GM19043 (cell line): ENCODE results near the gene CNIH4.
"Not testable (repeated sequence)": the region's sequence is repeated elsewhere in the genome, so short reads cannot be mapped to it uniquely, and the experiment has no call there.

Experiments used
- ATAC-seq: cut with Tn5 transposase; IDR thresholded peaks from one replicate; pipeline ENCODE4 v1.9.1; 2021; ENCODE audit warnings: low read depth; ENCODE audit not compliant: unreplicated experiment

CNIH4 gene

DNA sequence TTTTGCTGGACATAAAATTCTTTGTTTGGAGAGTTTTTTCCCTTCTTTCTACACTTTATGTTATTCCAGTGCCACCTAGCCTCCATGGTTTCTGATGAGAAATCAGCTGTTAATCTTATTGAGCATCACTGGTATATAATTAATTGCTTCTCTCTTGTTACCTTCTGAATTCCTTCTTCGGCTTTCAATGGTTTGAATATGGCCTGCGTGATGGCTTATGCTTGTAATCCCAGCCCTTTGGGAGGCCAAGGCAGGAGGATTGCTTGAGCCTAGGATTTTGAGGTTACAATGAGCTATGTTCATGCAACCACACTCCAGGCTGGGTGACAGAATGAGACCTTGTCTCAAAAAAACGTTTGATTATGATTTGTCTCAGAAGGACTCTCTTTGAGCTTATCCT is 13.0 kb upstream of the CNIH4 start:
- ATAC-seq, result no peak

DNA sequence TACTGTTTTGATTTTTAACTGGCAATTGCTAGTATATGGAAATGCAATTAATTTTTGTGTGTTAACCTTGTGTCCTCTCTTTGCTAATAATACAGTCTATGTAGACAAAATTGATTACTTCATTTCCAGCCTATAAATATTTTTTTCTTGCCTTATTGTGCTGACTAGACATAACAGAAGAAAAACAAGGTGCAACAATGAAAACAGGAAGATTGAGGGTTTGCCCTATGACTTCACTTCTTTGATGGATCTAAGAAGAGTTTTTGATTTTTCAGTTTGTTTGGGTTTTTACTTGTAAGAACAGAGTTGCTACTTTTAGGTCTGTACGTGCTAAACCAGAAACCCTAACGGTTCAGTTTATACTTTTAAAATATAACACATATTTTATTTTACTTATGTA is 8.5 kb upstream of the CNIH4 start:
- ATAC-seq, result no peak

DNA sequence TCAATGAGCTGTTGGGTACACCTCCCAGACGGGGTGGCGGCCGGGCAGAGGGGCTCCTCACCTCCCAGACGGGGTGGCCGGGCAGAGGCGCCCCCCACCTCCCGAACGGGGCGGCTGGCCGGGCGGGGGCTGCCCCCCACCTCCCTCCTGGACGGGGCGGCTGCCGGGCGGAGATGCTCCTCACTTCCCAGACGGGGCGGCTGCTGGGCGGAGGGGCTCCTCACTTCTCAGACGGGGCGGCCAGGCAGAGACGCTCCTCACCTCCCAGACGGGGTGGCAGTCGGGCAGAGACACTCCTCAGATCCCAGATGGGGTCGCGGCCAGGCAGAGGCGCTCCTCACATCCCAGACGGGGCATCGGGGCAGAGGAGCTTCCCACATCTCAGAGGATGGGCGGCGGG is 7.0 kb upstream of the CNIH4 start:
- ATAC-seq, result not testable (repeated sequence)

DNA sequence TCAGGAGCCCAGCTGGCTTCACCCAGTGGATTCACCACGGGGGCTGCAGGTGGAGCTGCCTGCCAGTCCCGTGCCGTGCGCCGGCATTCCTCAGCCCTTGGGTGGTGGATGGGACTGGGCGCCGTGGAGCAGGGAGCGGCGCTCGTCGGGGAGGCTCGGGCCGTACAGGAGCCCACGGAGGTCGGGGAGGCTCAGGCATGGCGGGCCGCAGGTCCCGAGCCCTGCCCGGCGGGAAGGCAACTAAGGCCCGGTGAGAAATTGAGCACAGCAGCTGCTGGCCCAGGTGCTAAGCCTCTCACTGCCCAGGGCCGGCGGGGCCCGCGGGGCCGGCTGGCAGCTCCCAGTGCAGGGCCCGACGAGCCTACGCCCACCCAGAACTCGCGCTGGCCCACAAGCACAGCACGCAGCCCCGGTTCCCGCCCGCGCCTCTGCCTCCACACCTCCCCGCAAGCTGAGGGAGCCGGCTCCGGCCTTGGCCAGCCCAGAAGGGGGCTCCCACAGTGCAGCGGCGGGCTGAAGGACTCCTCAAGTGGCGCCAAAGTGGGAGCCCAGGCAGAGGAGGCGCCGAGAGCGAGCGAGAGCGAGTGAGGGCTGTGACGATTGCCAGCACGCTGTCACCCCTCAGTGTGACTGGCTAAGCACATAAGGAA is 4.1 kb upstream of the CNIH4 start:
- not testable (repeated sequence) for ATAC-seq

DNA sequence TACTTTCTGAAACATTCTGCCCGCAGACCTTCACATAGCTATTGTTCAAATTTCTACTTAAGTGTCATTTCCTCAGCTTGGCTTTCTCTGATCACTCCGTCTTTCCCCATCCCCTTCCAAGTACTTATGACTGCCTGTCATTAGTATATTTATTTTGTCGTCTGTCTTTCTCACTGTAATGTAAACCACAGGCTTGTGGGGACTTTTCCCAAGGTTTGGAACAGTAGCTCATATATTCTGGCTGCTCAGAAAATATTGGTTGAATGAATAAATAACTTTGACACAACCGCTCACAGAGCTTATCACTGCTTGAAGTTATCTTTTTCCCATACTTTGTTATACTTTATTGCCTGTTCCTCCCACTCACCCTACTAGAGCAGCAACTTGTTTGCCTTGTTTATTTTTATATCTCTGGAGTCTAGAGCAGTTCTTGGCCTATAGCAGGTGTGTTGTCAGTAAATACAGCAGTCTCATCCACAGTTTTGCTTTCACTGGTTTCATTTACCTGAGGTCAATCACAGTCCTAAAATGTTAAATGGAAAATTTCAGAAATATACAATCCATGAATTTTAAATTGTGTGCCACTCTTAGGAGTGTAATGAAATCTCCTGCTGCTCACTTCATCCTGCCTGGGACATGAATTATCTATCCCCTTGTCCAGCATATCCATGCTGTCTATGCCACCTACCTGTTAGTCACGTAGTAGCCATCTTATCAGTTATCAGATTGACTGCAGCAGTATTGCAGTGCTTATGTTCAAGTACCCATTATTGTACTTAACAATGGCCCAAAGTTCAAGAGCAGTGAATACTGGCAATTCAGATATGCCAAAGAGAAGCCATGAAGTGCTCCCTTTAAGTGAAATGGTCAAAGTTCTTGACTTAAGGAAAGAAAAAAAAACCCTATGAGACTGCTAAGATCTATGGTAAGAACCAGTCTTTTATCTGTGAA is 2.4 kb upstream of the CNIH4 start:
- ATAC-seq, result no peak

DNA sequence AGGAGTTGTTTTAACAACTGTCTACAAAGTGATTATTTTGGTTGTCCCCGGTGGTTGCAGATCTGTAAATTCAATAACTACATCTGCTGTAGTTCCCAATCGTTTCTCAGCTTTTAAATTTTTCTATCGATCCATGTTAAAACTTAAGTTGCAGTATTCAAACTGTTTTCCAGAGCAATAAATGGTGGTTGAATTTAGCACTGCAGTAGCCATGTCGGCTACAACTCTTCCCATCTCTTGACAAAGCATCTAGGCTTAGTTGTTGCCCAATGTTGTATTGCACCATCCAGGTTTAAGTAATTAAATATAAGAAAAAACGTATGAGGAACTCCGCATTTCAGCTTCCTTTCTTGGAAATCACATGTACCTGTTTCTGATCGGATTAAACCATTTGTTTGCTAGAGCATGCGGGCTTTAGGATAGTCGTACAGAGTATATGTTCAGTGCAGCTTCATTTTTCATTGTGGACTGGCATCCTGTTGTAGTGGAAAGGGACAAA is 996 bp downstream of the CNIH4 start:
- no peak for ATAC-seq

DNA sequence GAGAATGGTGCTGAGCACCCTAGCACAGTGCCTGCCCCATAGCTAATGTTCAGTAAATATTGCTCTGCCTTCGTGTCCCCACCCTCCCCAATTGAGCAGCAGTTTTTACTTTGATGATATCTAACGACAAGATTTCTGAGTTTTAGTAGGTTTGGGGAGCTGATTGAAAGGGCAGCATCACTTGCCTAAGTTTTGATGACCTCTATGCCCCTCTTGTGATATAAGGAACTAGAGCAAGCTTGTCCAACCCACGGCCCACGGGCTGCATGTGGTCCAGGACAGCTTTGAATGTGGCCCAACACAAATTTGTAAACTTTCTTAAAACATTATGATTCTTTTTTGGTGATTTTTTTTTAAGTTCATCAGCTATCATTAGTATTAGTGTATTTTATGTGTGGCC is 1.6 kb downstream of the CNIH4 start:
- no peak for ATAC-seq

DNA sequence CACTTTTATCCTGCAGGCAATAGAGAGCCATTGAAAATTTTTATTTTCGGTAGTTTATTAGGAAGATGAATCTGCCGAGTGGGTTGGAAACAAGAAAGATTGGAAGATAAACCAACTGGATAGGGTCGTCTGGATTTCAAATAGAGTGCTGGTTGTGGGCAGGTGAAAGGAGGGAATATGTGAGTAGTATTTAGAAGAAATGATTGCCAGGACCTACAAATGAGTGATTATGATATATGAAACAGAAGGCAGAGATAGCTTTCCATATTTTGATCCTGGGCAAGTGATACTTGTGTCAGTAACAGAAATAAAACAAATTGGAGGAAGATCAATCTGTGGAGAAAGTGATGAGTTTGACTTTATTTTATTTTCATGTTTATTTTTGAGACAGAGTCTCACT is 2.5 kb downstream of the CNIH4 start:
- no peak for ATAC-seq

DNA sequence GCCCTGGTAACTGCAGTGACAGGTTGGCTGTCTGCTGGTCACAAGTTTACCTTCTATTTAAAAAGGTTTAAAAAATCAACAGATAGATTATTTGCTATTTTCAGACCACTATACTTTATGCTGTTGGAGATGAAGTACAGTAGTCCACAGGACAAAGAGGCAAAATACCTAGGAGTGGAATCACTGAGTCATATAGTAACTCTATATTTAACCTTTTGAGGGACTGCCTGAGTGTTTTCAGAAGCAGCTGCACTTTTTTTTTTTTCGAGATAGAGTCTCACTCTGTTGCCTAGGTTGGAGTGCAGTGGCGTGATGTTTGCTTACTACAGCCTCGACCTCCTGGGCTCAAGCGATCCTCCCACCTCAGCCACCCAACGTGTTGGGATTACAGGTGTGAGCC is 11.7 kb downstream of the CNIH4 start:
- ATAC-seq, result peak; percentile 71

DNA sequence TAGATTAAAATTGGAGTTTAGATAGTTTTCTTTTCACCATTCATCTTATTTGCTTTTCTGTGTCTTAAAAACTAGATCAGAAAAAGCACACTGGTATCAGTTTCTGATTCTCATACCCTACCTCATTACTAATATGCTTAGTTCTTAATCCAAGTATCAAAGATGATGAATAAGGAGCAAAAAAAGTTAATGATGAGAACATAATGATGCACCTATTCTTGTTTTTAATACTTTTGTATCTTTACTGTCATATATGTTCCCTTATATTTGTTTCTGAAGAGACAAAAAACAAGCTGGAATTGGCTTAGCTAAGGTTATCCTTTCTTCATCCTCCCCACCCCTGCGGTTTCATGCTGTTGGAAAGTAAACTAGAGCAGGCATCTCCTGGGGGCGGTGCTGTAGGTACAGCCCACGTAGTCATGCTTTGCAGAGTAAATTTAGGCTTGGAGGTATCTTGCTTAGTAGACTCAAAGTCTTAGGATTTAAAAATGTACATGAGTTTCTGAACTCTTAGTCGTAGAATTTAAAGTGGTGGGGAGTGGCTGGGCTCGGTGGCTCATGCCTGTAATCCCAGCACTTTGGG is 16.4 kb downstream of the CNIH4 start:
- no peak for ATAC-seq

DNA sequence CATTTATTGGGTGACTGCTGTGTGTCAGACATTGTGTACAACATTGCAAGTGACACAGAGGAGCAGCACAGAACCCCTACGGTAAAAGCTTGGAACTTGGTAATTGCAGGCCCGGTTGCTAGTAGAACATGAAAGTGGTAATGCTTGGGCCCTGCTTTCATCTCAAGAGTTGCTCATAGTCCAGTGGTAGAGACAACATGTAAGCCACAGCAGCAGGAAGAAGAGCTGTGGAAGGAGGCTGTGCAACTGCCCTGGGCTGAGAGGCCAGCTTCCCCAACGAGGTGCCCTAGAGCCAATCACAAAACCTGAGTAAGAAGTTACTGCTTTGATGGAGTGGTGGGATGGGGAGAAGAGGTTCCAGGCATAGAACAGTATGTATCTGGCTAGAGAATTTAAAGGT is 18.4 kb downstream of the CNIH4 start:
- no peak for ATAC-seq

DNA sequence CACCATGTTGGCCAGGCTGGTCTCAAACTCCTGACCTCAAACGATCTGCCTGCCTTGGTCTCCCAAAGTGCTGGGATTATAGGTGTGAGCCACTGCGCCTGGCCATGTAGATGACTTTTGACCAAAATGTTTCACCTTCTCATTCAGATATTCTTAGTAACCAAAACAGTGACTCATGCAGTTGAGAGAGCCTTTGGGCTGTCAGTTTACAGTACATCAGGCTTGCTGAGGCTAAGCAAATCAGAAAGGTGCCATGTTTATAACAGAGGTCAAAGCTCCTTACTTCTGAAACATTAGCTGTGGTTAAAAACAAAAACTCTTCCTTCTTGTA is 21.0 kb downstream of the CNIH4 start:
- peak; percentile 58 for ATAC-seq

DNA sequence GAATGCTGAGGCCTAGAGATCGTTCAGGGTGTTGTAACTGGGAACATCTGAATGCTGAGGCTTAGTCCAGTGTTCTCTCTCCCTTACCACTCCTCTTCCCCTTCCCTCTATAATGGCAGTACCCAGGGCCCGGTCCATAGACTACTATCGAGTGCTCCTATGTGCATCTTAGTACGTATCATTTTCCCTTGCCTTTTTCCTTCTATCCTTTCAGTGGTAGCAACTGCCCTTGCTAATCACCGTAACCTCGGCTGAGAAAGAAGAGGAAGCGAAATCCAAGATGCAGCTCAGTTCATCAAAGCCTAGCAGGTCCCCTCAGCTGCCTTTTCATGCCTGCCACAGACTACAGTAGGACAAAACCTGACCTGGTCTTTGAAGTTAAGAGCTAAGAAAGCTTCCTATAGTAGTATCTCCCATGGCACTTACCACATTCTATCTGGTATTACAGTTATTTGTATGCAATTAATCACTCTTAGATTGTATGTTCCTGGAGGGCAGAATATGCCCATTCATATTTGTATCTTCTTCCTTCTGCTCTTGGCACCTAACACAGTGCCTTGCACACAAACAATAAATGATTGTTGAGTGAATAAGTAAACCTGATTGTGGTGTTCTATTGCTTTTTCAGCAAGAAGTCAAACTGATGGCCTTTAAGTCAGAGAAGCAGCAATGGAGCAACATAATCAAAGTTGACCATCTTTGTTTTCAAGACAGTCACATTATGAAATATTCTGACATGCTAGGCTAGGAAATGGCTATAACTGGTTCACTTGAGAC is 22.4 kb downstream of the CNIH4 start:
- peak; percentile 52 for ATAC-seq

DNA sequence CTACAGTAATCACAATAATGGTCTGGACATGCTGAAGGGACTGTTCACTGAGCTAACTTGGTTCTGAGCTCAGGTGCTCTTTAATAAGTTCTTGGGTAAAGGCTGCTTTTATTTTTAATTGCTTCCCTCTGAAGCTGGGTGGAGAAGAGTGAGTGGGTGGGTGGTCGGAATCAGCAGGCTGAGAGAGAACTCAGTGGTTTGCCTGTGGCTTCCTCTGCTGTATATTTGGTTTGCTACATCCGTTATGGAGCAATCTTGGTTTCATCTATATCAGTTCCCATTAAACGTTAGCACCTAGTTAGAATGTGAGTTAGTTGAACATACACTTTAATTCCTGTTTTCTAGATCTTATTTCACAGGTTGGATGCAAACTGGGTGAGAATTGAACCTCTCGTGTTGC is 23.3 kb downstream of the CNIH4 start:
- ATAC-seq, result peak; percentile 57

DNA sequence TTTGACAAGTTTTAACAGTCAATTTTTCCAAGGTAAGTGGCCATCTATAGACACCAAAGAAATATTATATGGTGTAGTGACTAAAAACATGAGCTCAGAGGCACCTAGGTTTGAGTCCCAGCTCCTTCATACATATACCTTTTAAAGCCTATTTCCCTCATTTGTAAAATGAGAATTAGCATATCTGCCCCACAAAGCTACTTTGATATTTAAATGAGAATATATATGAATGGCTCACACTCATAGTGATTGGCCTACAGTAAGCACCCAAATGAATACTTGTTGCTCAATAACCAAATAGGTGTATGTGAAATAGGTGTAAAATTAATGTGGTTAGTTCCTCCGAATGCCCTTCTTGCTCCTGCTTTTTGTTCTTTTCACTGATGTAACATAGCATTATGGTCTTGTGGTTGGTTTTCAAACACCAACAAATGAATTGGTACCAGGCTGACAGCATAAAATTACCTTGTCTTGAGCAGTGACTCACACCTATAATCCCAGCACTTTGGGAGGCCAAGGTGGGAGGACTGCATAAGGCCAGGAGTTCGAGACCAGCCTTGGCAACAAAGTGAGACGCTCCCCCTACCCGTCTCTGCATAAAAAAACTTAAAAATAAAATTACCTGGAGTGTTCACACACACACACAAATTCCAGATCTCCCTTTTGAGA is 25.3 kb downstream of the CNIH4 start:
- ATAC-seq, result no peak

DNA sequence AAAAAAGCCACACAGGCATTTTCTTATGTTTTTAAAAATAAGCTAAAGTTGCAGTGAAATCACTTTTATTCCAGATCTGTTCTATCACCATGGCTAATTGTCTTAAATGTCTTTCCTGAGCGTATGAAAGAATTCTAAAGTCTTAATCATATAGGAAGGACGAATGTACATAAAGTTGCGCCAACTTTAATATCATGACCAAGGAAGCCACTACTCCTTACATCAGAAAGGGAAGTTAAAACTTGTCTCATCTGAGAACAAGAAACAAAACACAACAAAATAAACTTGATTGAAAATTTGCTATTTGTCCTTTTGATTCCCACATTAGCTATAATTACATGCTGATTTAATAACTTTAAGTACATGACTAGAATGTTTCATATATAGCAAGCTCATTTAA is 26.5 kb downstream of the CNIH4 start:
- no peak for ATAC-seq

DNA sequence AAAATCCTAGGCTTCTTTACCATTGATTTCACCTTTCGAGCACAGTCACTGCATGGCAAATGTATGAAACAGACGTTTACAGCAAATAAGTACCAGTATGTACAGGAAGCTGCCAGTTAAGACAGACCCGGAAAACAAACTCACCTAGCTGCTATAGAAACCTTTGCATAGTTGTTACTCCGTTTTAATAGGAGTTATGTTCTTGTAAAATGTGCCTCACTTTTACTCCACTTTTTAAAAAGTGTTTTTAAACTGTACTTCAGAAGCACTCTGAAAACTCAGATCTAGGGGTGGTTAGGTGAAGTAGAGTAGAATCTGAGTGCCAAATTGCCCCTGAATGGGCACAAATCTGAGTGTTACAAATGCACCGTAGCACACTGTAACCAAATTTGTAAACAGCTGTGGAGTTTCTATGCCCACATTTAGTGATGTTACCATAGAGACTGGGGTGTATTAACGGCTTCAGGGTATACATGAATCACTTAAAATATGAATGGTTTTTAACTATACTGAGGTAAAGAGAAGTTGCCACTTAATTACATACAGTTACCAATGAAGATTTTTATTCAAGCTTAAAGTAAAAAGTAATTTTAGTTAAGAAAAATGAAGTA is 30.7 kb downstream of the CNIH4 start:
- ATAC-seq, result no peak

DNA sequence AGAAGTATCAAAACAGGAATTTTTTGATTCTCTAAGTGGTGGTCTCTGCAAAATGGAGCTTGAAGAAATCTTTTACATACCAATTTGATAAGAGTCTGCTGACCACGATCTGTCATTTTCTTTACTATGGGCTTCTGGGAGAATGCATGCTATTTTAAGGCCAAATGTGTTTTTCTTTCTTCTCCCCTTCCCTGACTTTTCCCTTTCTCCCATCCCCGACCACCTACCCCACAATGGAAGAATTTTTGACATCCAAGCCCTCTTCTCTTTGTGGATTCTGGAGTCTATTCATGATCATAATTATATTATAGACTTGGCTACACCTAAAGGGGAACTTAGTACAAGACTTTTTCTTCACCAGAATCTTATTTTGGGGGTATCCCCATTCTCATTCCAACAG is 31.3 kb downstream of the CNIH4 start:
- no peak for ATAC-seq

DNA sequence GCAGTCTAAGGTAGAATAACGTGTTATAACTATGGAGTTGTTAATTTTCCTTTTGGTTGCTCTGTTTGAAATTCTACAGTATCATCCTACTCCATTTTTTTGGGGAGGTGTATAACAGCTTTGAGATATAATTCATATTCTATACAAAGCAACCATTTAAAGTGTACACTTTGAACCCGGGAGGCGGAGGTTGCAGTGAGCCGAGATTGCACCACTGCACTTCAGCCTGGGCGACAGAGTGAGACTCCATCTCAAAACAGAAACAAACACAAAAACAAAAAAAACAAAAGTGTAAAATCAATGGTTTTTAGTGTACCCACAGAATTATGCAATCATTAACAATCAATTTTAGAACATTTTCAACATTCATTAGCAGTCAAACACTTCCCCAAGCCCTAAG is 33.8 kb downstream of the CNIH4 start:
- no peak for ATAC-seq
